Measurements from ENCODE around the gene DENND1A. TPM values are rescaled to one million over a fixed set of nuclear protein-coding genes. Genes with fewer than 3 reads are reported as not detected.
"Not testable (repeated sequence)": the region's sequence is repeated elsewhere in the genome, so short reads cannot be mapped to it uniquely, and the experiment has no call there.

The DENND1A gene
- total RNA-seq, 2 experiments from 2014 or later, result 18.5 to 20.1 TPM

GRCh38 chr9:123832176-123832575, 97.8 kb downstream of the DENND1A start:
- POLR2A ChIA-PET, result no interaction called here
- CTCF ChIA-PET, result no interaction called here

GRCh38 chr9:123828449-123828848, 101.5 kb downstream of the DENND1A start:
- CTCF ChIA-PET, result no interaction called here
- POLR2A ChIA-PET, result no interaction called here

- POLR2A ChIA-PET, result no interaction called here
- CTCF ChIA-PET, result interaction anchor here (0.7 kb wide), 1 partner anchor 221 kb away, joined by 3 read pairs; no protein-coding TSS in a partner anchor
Observed at GRCh38 chr9:123825342-123826060, 104.4 kb downstream of the DENND1A start.

- CTCF ChIA-PET, result no interaction called here
- POLR2A ChIA-PET, result no interaction called here
Observed at GRCh38 chr9:123823194-123823947, 106.6 kb downstream of the DENND1A start.

GRCh38 chr9:123821619-123822018, 108.3 kb downstream of the DENND1A start:
- CTCF ChIA-PET, result no interaction called here
- POLR2A ChIA-PET, result no interaction called here

DNA sequence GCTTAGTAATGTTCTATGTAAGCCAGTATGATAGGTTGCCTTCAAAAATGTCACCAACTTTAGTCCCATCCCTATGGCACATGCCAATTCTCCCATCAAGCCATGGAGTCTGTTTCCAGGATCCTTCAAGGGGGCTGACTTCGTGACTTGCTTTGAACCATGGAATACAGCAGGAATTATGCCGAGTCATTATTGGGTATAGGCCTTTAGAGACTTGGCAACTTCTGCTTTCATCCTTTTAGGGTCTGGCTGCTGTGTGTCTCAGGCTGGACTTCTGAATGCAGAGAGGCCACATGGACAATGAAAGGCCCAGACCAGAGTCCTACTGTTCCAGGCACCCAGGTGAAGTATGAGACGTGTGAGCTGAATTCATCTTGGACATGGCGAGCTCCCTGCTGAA, 109.8 kb downstream of the DENND1A start:
- ChIA-PET POLR2A (no interaction called here), CTCF (no interaction called here)

DNA sequence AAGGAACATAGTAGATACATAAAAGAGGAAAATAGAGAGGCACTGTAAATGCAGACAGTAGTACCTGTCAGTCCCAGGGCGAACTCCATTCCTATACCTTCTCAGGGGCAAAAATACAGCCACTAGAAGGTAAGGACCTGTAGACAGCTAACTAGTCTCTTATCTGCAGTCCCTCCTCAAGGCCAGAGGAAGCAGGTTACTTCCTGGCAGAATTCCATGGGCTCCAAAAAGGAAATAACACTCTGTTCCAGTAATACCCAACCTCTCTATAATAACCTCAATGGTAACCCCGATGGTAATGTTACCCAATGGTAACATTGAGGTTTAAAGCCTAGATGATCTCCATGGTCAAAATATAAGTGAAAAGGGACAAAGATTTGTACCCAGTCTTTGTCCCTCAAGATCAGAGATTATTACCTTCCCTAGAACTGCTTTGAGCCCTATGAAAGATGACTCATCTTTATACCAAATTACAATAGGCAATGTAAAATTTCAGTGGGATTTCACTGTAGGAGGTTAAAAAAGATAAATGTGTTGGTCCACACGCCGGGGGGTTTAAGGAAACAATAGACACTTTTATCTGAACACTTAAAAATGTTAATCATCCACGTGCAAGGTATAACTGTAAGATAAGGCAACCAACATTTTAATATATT, 113.0 kb downstream of the DENND1A start:
- ChIA-PET POLR2A (no interaction called here), CTCF (no interaction called here)

- POLR2A ChIA-PET, result not testable (repeated sequence)
- CTCF ChIA-PET, result interaction anchor here (0.6 to 0.7 kb wide), 2 partner anchors 394 to 808 kb away, joined by 3 to 4 read pairs; no protein-coding TSS in a partner anchor
Observed at GRCh38 chr9:123815856-123816255, 114.1 kb downstream of the DENND1A start.

DNA sequence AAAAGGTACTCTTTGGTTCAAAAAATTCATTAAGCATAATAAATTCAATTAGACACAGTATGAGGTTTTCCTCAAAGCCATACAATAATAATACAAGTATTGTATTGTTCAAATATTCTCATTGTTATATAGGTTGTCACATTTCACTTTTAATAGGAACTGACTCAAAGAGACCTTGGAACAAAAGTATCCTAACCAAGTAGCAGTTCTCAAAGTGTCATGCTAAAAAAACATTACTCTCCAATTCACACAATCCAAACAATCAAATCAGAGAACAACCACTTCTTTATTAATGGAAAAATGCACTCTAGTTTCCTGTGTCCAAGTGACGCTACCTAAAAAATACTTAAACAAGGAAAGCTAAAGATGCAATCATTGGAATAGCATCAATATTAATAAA, 115.4 kb downstream of the DENND1A start:
- ChIA-PET POLR2A (no interaction called here), CTCF (no interaction called here)

- ChIA-PET CTCF (no interaction called here), POLR2A (no interaction called here)
Observed at GRCh38 chr9:123812984-123813383, 116.9 kb downstream of the DENND1A start.

- ChIA-PET CTCF (interaction anchor here (0.6 kb wide), 1 partner anchor 1315 kb away, joined by 3 read pairs; no protein-coding TSS in a partner anchor), POLR2A (no interaction called here)
Observed at GRCh38 chr9:123807251-123807650, 122.7 kb downstream of the DENND1A start.

GRCh38 chr9:123806829-123807228, 123.1 kb downstream of the DENND1A start:
- POLR2A ChIA-PET, result no interaction called here
- CTCF ChIA-PET, result no interaction called here

GRCh38 chr9:123798195-123798594, 131.7 kb downstream of the DENND1A start:
- CTCF ChIA-PET, result no interaction called here
- POLR2A ChIA-PET, result no interaction called here

DNA sequence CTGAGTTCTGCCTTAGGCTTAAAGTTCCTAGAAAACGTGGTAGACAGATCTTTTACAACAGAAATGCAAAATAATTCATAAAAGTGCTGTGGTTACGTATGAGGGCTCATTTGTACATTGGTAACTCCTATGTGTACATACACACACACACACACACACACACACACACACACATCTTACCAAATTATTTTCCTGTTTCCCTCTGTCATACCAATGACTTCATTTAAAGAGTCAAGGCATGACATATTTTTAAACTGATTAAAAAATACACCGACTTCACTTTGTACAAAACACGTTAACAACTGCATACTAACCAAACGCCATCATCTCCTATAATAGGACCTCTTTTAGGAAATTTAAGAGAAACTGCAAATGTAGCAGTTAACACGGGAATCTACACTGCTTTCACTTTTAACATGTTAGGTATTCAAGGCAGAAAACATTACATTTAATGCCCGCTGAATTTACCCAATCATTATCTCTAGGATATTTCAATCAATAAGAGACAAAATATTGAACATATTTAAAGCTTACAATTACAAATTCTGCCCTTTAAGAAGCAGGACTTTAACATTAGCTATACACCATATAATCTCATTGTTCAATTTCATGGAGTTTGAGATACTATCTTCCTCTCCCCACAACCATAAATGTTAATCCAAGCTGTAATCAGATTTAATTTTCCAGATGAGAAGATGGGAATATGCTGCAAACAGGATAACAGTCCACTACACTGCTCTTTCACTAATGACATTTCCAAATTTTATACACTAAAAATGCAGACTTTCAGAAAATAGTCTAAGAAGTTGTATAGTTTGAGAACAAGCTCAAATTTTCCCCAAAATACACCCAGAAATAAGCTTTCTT, 133.1 kb downstream of the DENND1A start:
- ChIA-PET CTCF (no interaction called here), POLR2A (no interaction called here)

- CTCF ChIA-PET, result no interaction called here
- POLR2A ChIA-PET, result no interaction called here
Observed at GRCh38 chr9:123796094-123796493, 133.8 kb downstream of the DENND1A start.

- POLR2A ChIA-PET, result no interaction called here
- CTCF ChIA-PET, result no interaction called here
Observed at GRCh38 chr9:123795336-123795735, 134.6 kb downstream of the DENND1A start.

GRCh38 chr9:123792501-123792900, 137.4 kb downstream of the DENND1A start:
- ChIA-PET CTCF (no interaction called here), POLR2A (no interaction called here)

DNA sequence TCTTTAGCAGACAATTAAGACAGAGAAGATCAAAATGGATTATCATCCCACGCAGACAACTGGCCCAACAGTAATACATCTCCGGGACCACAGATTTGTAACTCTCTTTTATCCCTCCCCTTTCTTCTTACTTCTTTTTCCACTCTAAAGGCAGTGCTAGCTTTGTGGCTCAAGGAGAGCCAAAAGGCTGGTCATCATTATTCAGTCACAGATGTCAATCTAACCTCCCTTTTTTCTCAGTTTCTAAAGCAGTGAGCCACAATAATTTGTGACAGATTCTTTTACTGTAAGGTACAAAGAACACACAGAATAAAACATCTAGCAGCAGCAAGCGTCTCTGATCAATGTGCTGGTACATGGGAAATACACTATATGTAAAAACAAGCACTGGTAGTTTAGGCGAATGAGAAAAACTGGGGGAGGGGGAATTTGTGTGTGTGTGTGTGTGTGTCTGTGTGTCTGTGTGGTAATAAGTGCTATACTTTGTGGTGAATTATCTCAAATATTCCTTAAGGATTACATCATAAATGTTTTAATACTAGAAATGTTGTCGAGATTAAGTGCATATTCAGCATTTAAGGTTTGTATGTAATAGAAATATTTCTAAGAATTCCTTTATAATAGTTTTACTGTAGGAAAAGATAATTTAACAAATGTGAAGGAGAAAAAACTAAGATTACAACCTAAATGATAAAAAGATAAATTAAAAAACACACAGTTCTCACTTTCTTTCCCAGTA, 140.2 kb downstream of the DENND1A start:
- POLR2A ChIA-PET, result no interaction called here
- CTCF ChIA-PET, result no interaction called here

DNA sequence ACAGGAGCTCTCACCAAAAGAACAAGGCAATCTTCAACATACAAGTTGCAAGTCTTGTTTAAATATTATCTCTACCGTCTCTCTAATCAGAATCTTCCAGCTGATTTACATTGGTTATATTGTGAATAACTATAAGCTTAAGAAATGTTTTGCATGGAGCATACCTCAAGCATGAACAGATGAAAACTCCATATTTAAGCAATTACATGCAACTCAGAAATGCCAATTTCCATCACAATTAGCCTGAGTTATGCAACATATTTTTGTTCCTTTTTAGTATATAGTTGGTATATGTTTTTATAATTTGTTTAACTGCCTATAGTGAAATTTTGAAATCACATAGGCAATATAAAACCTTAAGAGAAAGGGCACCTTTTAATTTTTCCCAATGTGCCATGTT, 142.5 kb downstream of the DENND1A start:
- ChIA-PET POLR2A (no interaction called here), CTCF (no interaction called here)

- CTCF ChIA-PET, result no interaction called here
- POLR2A ChIA-PET, result no interaction called here
Observed at GRCh38 chr9:123784518-123784917, 145.4 kb downstream of the DENND1A start.
